ENCODE data around the gene JARID2. TPM values are rescaled to one million over a fixed set of nuclear protein-coding genes. Genes with fewer than 3 reads are reported as not detected.

The JARID2 gene
- total and polyA plus RNA-seq, 9 of the 15 experiments (the other 6 are each of a cell fraction or from before 2014, with no cell fraction given), result 5.0 to 29.0 (median 15.6) TPM

DNA sequence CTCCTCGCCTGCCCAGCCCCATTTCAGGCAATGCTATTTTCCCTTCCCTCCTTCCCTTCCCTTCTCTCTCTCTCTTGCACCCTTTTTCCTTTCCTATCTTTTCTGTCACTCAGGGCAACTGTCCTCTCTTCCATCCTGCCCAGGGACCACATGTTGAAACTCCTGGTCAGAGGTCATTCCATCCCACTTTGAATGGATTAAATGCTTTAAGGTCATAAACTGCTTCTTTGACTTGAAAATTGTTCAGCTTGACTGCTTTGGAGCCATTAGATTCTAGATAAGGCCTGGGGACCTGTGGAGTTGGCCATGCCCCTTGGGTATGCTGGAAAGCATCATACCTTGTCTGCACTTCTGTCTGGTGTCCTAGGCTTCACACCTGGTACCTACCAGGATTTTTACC lies 310.8 kb downstream of the JARID2 start (continued):
- TF ChIP-seq HDAC3 (IDR thresholded peaks at IDR 0.05; ENCODE audit: borderline replicate concordance, partially characterized antibody) (no peak), ZNF780A (CRISPR knock-in tag; IDR thresholded peaks at IDR 0.05) (no peak), ZNF232 (CRISPR knock-in tag; IDR thresholded peaks at IDR 0.05) (no peak), ZNF175 (CRISPR knock-in tag; IDR thresholded peaks at IDR 0.05; ENCODE audit: low read depth) (peak; percentile 20; the same call in 1 of the 2 replicates), SAFB2 (IDR thresholded peaks at IDR 0.05; ENCODE audit: borderline replicate concordance, low read depth, low read length, severe bottlenecking) (no peak), BCL6 (CRISPR knock-in tag; IDR thresholded peaks at IDR 0.05) (0 out of 2 replicates have a peak, but pooled peaks have one; percentile 11), MCM2 (IDR thresholded peaks at IDR 0.05; ENCODE audit: low read depth) (no peak), NR4A1 (CRISPR knock-in tag; IDR thresholded peaks at IDR 0.05) (no peak), NR4A1 (tag; IDR thresholded peaks at IDR 0.05) (peak; percentile 58), CHCHD3 (CRISPR knock-in tag; IDR thresholded peaks at IDR 0.05) (no peak), CXXC5 (CRISPR knock-in tag; IDR thresholded peaks at IDR 0.05) (peak; percentile 29; the same call in 1 of the 2 replicates), SMARCE1 (IDR thresholded peaks at IDR 0.05) (0 out of 2 replicates have a peak, but pooled peaks have one; percentile 14), SMARCC2 (IDR thresholded peaks at IDR 0.05; ENCODE audit: low read depth) (no peak), ZNF507 (tag; conservative IDR thresholded peaks at IDR 0.05) (no peak)
- TF ChIP-seq, protein P1, sequence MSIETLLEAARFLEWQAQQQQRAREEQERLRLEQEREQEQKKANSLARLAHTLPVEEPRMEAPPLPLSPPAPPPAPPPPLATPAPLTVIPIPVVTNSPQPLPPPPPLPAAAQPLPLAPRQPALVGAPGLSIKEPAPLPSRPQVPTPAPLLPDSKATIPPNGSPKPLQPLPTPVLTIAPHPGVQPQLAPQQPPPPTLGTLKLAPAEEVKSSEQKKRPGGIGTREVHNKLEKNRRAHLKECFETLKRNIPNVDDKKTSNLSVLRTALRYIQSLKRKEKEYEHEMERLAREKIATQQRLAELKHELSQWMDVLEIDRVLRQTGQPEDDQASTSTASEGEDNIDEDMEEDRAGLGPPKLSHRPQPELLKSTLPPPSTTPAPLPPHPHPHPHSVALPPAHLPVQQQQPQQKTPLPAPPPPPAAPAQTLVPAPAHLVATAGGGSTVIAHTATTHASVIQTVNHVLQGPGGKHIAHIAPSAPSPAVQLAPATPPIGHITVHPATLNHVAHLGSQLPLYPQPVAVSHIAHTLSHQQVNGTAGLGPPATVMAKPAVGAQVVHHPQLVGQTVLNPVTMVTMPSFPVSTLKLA (conservative IDR thresholded peaks at IDR 0.05), result 0 out of 4 replicates have a peak, but pooled peaks of 1 of the 2 experiments have one; percentile 27
- TF ChIP-seq, protein P2, sequence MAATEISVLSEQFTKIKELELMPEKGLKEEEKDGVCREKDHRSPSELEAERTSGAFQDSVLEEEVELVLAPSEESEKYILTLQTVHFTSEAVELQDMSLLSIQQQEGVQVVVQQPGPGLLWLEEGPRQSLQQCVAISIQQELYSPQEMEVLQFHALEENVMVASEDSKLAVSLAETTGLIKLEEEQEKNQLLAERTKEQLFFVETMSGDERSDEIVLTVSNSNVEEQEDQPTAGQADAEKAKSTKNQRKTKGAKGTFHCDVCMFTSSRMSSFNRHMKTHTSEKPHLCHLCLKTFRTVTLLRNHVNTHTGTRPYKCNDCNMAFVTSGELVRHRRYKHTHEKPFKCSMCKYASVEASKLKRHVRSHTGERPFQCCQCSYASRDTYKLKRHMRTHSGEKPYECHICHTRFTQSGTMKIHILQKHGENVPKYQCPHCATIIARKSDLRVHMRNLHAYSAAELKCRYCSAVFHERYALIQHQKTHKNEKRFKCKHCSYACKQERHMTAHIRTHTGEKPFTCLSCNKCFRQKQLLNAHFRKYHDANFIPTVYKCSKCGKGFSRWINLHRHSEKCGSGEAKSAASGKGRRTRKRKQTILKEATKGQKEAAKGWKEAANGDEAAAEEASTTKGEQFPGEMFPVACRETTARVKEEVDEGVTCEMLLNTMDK (IDR thresholded peaks at IDR 0.05; ENCODE audit: borderline replicate concordance, insufficient read depth, low read depth, low read length, poor library complexity, severe bottlenecking), result no peak
- TF ChIP-seq, protein P3, sequence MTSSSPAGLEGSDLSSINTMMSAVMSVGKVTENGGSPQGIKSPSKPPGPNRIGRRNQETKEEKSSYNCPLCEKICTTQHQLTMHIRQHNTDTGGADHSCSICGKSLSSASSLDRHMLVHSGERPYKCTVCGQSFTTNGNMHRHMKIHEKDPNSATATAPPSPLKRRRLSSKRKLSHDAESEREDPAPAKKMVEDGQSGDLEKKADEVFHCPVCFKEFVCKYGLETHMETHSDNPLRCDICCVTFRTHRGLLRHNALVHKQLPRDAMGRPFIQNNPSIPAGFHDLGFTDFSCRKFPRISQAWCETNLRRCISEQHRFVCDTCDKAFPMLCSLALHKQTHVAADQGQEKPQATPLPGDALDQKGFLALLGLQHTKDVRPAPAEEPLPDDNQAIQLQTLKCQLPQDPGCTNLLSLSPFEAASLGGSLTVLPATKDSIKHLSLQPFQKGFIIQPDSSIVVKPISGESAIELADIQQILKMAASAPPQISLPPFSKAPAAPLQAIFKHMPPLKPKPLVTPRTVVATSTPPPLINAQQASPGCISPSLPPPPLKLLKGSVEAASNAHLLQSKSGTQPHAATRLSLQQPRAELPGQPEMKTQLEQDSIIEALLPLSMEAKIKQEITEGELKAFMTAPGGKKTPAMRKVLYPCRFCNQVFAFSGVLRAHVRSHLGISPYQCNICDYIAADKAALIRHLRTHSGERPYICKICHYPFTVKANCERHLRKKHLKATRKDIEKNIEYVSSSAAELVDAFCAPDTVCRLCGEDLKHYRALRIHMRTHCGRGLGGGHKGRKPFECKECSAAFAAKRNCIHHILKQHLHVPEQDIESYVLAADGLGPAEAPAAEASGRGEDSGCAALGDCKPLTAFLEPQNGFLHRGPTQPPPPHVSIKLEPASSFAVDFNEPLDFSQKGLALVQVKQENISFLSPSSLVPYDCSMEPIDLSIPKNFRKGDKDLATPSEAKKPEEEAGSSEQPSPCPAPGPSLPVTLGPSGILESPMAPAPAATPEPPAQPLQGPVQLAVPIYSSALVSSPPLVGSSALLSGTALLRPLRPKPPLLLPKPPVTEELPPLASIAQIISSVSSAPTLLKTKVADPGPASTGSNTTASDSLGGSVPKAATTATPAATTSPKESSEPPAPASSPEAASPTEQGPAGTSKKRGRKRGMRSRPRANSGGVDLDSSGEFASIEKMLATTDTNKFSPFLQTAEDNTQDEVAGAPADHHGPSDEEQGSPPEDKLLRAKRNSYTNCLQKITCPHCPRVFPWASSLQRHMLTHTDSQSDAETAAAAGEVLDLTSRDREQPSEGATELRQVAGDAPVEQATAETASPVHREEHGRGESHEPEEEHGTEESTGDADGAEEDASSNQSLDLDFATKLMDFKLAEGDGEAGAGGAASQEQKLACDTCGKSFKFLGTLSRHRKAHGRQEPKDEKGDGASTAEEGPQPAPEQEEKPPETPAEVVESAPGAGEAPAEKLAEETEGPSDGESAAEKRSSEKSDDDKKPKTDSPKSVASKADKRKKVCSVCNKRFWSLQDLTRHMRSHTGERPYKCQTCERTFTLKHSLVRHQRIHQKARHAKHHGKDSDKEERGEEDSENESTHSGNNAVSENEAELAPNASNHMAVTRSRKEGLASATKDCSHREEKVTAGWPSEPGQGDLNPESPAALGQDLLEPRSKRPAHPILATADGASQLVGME (CRISPR knock-in tag; IDR thresholded peaks at IDR 0.05), result peak; percentile 56; the same call in 1 of the 2 replicates
- TF ChIP-seq, protein P4, sequence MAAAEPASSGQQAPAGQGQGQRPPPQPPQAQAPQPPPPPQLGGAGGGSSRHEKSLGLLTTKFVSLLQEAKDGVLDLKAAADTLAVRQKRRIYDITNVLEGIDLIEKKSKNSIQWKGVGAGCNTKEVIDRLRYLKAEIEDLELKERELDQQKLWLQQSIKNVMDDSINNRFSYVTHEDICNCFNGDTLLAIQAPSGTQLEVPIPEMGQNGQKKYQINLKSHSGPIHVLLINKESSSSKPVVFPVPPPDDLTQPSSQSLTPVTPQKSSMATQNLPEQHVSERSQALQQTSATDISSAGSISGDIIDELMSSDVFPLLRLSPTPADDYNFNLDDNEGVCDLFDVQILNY (CRISPR knock-in tag; IDR thresholded peaks at IDR 0.05), result no peak
- TF ChIP-seq, protein P5, sequence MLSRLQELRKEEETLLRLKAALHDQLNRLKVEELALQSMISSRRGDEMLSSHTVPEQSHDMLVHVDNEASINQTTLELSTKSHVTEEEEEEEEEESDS (CRISPR knock-in tag; IDR thresholded peaks at IDR 0.05), result no peak

All from K562 (cell line).